DMS53 treated with DMSO at 0.1 percent for 48 hours (cell line): ENCODE results near the gene YRDC.

ENCODE experiments used
- DNase-seq: peaks from one replicate; lab custom pipeline; 2025; ENCODE audit not compliant: unreplicated experiment; lab: John Stamatoyannopoulos, UW

Gene YRDC

DNA sequence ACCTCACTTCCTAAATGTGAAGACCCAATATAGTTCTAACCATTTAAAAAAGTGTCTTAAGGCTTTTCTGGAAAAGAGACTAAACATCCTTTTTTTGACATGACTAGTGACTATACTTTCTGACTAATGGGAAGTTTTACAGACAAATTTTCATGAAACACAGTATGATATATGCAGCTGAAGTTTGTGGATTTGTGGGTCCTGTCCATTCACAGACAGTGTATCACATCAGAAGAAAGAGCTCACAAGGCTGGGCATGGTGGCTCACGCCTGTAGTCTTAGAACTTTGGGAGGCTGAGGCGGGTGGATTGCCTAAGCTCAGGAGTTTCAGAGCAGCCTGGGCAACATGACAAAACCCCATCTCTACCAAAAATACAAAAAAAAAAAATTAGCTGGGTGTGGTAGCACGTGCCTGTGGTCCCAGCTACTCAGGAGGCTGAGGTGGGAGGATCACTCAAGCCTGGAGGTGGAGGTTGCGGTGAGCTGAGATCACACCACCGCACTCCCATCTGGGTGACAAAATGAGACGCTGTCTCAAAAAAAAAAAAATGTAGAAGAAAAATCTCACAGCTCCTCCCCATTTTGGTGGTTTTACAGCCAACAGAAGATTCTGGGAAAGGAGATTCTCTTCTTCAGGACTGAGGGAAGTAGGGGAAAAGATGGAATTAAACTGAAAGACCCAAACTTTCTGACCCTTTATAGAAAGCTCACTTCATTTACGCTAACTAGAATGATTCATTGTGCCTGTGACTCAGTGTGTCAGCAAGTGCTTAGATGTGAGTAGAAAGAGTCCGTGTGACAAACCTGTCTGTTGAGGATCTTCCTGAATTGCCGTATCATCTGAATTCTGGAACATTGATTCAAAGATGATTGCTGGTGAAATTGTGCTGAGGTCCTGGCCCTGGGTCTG, 15.2 kb upstream of the YRDC start:
- DNase-seq: no peak

DNA sequence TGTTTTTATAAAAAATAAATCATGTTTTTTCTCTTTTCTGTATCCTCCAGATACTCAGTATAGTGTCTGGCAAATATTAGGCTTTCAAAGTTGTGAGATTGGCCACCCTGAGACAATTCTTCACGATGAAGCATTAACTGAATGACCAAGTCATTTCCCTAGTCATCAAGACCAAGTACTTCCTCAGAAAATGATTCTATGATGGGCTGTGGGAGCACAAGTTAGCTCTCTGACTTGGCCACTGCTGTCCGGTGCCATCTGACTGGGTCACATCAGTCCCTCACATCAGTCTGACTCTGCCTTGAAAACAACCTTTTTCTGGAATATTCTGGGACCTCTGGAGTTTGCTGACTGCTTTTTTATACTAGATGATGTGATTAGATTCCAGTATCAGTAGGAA, 13.5 kb upstream of the YRDC start:
- DNase-seq: no peak

DNA sequence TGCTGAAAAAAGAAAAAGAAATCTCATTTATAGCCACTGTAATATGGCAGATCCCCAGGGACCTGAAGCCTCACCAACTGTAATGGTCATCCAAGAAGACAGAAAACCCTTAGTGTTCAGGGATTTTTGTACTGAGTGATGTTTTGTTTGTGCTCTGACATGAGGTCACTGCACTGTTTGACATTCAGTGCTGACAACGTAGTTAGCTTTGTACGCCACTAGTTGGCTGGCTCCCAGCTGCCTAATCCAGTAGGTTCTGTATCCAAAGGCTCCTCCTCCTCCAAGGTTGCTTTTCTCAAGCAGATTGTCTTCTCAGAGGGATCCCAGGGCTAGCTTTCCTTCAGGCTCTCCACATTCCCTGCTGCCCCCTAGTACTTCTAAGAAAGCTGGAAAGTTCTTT, 9.5 kb upstream of the YRDC start:
- no peak for DNase-seq

DNA sequence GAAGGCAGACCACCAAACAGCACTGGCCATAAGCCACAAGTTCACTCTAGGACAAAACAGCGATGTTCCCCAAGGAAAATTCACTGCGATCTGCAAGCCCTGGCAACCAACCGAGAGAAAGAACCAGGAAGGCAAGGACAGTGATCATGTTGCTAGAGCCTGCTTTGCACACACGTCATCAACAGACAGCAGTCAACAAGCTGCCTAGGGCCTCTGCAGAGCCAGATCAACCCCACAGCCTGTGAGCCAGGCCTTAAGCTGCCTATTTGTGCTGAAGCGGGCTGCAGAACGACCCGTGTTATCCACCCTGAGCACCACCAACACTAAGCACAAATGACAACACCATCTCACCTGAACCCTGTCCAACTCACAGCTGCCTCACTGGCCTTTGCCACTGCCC, 6.2 kb upstream of the YRDC start:
- no peak for DNase-seq

DNA sequence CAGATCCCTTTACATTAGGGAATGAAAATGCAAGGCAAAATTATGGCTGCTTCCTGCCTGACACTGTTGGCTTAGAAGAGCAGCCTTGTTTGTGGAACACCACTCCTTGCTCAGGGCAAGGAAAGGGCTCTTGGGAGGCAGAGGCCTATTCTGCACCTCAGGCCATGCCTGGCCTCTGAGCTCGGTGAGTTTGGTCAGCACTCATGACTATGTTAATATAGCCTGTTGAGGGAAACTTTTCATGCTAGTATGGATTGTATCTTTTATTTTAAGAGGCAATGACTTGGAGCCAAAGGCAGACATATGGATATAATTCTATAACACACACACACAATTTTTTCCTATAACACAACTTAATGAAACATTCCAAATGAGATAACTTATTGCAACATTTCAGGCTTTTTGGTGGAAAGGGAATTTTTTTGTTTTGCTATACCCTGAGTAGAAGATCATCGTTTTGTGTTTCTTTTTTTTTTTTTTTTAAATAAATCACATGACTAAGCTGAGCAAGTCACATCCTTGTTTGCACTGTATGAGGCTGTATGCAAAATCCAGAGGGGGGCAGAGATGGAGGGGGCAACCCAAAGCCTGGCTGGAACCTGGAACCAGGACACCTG, 5.6 kb upstream of the YRDC start:
- DNase-seq: no peak

DNA sequence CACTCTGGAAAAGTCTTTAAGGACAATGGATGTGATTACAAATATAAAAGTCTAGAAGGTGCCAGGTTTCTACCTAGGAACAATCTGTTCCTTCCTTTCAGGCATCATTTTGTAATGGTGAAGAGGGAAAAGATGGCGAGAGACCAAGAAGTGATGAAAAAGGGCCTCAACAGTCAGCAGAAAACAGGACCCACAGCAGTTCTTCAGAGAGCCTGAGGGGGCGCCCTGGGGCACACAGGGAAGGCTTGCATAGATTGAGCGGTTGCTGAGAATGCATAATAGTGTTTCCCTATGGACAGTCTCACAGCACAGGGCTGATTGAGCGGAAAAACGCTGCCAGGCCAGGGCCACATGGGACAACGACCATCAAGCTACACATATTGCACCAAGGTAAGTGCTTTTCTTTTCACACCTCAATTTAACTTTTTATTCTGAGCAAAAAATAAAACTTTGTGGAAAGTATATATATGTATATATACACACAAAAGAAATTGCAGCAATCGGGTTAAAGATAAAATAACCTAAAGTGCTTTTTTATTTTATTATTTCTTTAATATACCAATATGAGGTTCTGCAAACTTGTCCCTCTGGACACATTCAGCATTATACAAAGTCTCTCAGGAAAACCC, 3.1 kb upstream of the YRDC start:
- peak; percentile 83 for DNase-seq

DNA sequence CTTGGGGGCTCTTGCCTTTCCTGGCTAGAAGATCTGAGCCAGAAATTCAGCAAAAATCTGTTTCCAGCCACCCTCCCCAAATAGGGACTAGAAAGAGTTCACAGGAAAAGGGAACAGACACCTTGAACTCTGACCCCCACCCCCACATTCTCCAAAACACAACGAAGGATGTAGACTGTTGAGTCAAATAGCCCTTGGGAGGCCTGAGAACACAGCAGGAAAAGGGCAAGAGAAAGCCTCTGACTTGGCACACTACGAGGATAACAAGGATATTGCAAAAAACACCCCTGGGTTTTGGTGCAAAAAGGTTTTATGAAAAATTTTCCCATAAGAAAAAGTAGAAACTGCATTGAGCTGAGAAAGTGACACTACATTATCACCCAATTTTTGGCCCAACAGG, 1.9 kb upstream of the YRDC start:
- no peak for DNase-seq

DNA sequence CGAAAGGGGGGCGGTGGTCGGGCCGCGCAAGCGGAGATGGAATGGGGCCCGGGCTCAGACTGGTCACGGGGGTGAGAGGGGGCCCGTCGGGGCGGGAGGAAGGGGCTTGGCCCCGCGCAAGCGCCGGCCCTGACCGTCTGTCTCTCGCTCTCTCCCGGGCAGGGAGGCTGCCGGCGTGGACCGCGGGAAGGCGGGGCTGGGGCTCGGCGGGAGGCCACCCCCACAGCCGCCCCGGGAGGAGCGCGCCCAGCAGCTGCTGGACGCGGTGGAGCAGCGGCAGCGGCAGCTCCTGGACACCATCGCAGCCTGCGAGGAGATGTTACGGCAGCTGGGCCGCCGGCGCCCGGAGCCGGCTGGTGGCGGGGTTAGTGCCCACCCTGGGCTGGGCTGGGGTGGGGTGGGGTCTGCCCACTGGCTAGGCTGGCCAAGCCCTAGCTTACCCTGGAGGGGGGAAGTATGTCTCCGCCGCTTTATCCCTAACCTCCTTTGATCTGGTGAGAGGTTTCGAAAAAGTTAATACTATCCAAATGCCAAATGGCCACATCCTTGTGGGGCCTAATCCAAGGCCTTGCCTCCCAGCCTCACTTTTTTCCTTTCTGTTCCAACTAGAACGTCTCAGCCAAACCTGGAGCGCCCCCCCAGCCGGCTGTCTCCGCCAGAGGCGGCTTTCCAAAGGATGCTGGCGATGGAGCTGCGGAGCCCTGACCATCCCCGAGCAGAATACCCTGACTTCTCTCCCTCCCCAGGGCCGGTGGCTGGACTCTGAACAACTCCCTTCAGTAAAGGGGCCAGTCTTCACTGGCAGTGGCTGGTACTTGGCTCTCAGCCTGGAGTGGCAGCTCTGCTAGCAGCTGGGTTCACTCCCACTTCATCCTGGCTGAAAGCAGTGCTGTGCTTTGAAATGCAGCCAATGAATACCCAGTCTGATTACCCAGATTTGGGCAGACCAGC, 636 bp upstream of the YRDC start:
- peak; percentile 84 for DNase-seq

DNA sequence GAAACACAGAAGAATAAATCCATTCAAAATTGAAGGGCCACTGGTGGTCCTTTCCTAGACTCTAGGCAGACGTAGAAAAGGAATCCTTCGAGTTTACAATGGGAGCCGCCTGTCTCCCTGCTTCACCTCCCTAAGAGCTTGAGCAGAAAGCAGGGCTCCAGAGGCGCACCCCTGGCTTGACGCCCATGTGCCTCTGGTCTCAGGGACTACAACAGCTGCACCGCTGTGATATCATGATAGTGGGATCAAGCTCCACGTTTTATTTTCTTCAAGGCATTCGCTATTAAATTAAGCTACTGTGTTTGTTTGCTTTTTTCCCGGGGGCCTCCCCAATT, 821 bp downstream of the YRDC start:
- no peak for DNase-seq

DNA sequence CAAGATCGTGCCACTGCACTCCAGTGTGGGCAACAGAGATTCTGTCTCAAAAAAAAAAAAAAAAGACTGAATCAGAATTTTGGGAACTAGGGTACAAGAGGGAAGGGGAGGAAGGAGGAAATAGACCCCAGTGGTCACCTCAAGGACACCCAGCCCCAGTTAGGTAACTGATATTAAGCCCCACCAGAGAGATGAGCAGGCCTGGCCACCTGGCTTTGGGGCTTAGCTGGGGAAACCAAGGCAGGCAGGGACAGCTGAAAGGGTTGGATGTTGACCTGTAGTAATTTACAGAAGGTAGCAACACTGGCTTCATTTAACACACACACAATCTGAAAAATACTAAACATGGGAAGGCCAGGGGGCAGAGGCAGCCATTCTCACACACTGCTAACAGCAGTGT, 5.6 kb downstream of the YRDC start:
- DNase-seq: no peak

DNA sequence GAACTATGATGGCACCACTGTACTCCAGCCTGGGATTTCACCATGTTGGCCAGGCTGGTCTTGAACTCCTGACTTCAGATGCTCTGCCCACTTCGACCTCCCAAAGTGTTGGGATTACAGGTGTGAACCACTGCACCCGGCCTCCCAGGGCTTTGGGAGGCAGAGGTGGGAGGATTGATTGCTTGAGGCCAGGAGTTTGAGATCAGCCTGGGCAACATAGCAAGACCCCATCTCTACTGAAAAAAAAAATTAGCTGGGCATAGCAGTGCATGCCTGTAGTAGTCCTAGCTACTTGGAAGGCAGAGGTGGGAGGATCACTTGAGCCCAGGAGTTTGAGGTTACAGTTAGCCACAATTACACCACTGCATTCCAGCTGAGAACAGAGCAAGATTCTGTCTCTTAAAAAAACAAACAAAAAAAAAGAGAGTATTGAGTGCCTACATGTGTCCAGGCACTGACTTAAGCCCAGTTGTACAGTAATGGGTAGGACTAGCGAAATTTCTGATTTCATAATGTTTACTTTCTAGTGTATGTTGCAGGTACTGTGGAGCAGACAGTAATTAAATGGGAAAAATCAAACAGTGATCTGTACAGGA, 10.2 kb downstream of the YRDC start:
- no peak for DNase-seq

DNA sequence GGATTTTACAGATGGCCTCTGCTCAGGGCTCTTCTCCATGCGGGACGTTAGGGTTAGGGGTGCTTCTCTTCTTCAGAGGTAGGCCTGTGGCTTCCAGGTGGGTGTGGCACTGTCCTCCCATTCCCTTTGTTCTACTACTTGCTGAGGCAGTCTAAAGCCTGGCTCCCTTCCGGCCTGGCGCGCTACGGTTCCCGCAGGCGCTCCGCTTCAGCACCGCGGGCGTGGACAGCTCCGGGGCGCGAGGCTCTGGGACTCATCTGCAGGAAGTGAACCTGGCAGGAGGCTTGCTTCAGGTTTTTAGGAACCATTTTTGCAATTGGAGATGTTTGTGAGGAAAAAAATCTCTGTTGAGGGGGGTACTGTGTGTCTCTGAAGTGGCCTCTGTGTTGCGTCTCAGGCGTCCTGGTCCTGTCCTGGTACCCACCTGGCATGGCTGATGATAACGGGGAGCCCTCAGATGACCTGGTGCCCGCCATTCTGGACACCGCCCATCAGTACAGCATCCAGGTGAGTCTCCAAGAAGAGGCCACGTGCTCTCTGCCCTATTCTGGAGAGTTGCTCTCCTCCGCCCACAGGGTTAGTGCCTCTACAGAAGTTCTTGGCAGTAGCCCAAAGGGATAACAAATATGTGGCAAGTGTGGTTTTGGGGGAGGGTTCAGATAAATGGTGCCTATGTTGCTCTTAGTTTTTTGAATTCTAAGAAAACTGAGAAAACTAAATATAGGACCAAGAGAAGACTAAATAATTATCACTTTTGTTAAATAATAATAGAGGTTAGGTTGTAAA, 12.5 kb downstream of the YRDC start:
- DNase-seq: no peak

DNA sequence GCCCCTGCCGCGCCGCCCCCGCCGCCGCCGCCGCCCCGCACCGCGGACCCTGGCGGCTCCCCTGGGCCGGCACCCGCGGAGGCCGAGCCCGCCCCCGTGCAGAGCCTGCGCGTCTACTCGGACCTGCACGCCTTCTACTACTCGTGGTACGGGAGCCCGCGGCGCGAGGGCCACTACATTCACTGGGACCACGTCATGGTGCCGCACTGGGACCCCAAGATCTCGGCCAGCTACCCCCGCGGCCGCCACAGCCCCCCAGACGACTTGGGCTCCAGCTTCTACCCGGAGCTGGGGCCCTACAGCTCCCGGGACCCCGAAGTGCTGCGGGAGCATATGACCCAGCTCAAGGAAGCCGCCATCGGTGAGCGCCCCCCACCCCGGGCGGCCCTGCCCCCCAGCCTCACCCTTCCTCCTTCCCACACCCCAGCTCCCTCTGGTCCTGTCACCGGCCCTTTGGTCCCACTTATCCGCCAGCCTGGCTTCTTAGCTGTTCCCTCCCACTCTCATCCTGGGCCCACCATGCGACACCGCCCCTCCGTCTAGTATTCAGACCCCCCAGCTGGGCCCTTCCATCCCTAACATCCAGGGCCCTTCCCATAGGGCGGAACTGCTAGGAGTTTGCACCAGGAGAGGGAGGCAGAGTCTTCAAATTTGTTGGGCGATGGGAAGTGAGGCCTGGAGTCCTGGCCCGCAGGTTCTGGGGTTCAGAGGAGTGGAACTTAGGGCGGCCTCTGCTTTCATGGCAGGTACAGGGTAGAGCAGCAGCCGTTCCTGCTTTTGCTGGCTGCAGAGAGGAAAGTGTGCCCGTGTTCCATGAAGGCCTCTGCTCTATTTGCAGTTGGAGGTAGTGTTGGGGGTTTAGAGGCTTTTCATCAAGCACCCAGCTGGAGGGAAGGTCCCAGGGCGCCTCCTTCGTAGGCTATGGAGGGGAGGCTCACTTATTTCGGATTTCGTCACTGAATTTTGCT, 13.4 kb downstream of the YRDC start:
- DNase-seq: no peak

DNA sequence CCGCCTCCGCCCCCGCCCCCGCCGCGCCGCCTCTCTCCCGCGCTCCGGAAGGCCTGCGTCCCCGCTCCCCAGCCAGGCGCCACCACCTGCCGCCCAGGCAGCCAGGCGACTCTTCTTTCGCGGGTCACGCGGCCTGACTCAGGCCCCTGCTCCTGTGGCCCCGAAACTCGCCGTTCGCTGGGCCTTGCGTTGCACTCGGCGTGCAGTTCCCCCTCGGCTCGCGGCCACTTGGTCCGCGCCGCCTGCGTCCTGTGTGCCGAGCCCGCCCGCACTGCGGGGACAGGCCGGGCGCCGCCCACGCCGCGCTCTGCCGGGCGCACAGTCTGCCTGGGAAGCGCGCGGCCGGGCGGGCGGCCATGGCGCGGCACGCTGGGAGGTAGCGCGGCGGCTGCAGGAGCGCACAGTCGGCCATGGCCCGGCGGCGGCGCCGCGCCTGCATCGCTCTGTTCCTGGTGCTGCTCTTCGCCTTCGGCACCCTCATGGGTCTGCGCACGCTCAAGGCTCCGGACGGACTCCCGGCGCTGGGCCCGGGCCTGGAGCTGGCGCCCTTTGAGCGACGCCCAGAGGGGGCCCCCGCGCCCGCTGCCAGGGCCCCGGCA, 14.1 kb downstream of the YRDC start, which contains the start of gene MANEAL:
Gene MANEAL, plus strand, starts transcription at position 75 of the 599 bp plus-strand sequence. Its CDS starts 336 bp downstream, at position 411.
- DNase-seq: peak; percentile 43

DNA sequence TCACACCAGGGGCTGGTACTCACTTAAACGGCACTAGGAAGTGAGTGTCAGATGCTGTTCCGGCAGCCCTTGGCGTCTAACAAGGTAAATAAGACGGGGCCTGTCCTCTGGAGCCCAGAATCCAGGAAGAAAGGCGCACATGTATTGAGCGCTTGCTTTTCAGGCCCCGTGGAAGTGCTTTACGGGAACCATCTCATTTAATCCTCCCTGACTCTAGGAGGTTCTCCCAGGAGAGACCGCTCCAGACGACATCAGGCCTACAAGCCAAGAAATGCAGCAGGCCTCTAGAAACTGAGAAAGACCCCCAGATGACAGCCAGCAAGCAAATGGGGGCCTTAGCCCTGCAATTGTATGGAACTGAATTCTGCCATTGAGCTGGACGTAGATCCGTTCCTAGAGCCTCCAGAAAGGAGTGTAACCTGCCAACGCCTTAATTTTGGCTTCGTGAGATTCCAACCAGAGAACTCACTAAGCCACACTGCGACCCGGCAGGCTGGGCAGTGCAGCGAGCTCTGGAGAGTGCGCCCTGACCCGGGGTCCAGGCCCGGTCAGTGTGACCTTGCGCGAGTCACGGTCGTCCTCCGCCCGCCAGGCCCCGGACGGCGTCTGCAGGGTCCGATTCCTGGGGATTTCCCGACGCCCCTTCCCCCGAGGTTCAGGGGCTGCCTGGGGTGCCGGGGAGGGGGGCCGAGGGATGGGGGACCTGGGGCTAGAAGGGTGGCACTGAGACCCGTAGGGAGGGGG, 14.9 kb downstream of the YRDC start:
- DNase-seq: no peak

DNA sequence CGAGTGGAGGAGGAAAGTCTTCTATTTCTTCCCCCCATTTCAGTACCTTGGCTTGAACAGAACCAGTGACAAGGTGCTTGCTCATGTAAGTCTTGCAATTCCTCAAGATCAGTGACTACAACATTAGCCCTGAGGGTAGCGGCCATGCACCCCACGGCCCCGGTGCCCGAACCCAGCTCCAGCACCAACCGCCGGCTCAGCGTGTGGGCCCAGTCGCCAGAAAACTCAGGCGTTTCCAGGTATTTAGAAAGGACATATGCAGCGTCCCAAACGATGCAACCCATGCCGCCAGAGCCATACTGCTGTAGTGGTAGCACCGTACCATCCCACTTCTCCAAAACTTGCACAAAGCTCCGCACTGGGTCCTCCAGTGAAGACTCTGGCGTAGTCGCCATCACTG, 25.5 kb downstream of the YRDC start:
- no peak for DNase-seq

DNA sequence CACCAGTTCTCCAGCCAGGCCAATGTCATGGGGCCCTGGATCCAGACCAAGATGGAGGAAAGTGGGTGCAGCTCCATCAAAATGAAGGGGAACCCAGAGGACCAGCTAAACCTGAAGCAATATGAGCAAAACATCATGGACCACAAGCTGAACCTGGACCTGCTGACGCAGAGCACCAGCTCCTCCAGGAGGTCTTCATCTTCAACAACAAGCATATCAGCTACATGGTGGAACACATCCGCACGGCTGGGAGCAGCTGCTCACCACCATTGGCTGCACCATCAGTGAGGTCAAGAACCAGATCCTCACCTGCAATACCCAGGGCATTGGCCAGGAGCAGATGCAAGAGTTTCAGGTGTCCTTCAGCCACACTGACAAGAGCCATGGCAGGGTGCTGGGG, 29.4 kb downstream of the YRDC start:
- no peak for DNase-seq
